ENCODE measurements around the gene FBXW8.
A peak's percentile ranks its signal among the peaks of the same experiment; 100 is the strongest.

The FBXW8 gene

GRCh38 chr12:116937640-116938039 is 26.9 kb downstream of the FBXW8 start:
- Histone ChIP-seq H2BK5ac (ENCODE audit: low read length) (no peak overlapping the region), H3K18ac (ENCODE audit: low read length) (no peak overlapping the region), H3K79me2 (ENCODE audit: control insufficient read depth, insufficient read depth, low read length) (no peaks in the 10 kb centered on the region), H4K5ac (ENCODE audit: low read length) (peak overlapping the region; percentile 37), H3K23ac (ENCODE audit: low read length) (no peak overlapping the region), H4K8ac (ENCODE audit: low read depth, low read length) (no peak overlapping the region), H2AK5ac (ENCODE audit: low read length) (no peak overlapping the region), H2BK15ac (replicated peaks; ENCODE audit: low read depth) (no peak overlapping the region), H3K4me3 (ENCODE audit: low read length) (no peak overlapping the region), H3K4ac (ENCODE audit: low read depth, low read length) (no peak overlapping the region), H2BK120ac (ENCODE audit: low read depth, low read length) (no peak overlapping the region), H3K4me2 (ENCODE audit: low read length) (no peak overlapping the region), H3K36me3 (ENCODE audit: control insufficient read depth, insufficient read depth, low read length) (no peaks in the 10 kb centered on the region), H3K56ac (ENCODE audit: low read length) (no peak overlapping the region), H3K27me3 (ENCODE audit: insufficient read depth, low read length, poor library complexity) (no peaks in the 10 kb centered on the region), H3K4me1 (ENCODE audit: control insufficient read depth, low read depth, low read length) (peaks cover 7% of the 10 kb centered on the region), H3K27ac (ENCODE audit: low read depth, low read length) (no peak overlapping the region), H3K9ac (ENCODE audit: low read length) (no peak overlapping the region), H3K79me1 (ENCODE audit: low read length) (peaks cover 5% of the 10 kb centered on the region)
- WGBS (ENCODE audit: extremely low coverage, insufficient coverage, low lambda C conversion rate): no CpG with 5 or more reads among the region's 1 CpG
- DNase-seq: no peak

GRCh38 chr12:116939734-116940133 is 29.0 kb downstream of the FBXW8 start:
- H4K5ac ChIP-seq (ENCODE audit: low read length): no peak overlapping the region
- H3K79me1 ChIP-seq (ENCODE audit: low read length): peaks cover 7% of the 10 kb centered on the region
- no peak overlapping the region for H3K23ac ChIP-seq (ENCODE audit: low read length)
- no peak overlapping the region for H2AK5ac ChIP-seq (ENCODE audit: low read length)
- no peak for DNase-seq
- no peak overlapping the region for H3K9ac ChIP-seq (ENCODE audit: low read length)
- H3K4me1 ChIP-seq (ENCODE audit: control insufficient read depth, low read depth, low read length): peaks cover 7% of the 10 kb centered on the region
- no peaks in the 10 kb centered on the region for H3K27me3 ChIP-seq (ENCODE audit: insufficient read depth, low read length, poor library complexity)
- H3K4ac ChIP-seq (ENCODE audit: low read depth, low read length): no peak overlapping the region
- no peaks in the 10 kb centered on the region for H3K36me3 ChIP-seq (ENCODE audit: control insufficient read depth, insufficient read depth, low read length)
- H3K56ac ChIP-seq (ENCODE audit: low read length): no peak overlapping the region
- H3K27ac ChIP-seq (ENCODE audit: low read depth, low read length): peak overlapping the region; percentile 16
- no peak overlapping the region for H3K18ac ChIP-seq (ENCODE audit: low read length)
- H3K4me2 ChIP-seq (ENCODE audit: low read length): no peak overlapping the region
- H3K79me2 ChIP-seq (ENCODE audit: control insufficient read depth, insufficient read depth, low read length): no peaks in the 10 kb centered on the region
- no CpG with 5 or more reads among the region's 3 CpGs for WGBS (ENCODE audit: extremely low coverage, insufficient coverage, low lambda C conversion rate)
- H3K4me3 ChIP-seq (ENCODE audit: low read length): no peak overlapping the region
- no peak overlapping the region for H2BK15ac ChIP-seq (replicated peaks; ENCODE audit: low read depth)
- no peak overlapping the region for H2BK120ac ChIP-seq (ENCODE audit: low read depth, low read length)
- H4K8ac ChIP-seq (ENCODE audit: low read depth, low read length): no peak overlapping the region
- no peak overlapping the region for H2BK5ac ChIP-seq (ENCODE audit: low read length)

- H3K56ac ChIP-seq (ENCODE audit: low read length): no peak overlapping the region
- no peak overlapping the region for H2AK5ac ChIP-seq (ENCODE audit: low read length)
- H3K4me3 ChIP-seq (ENCODE audit: low read length): no peak overlapping the region
- no peak overlapping the region for H3K4ac ChIP-seq (ENCODE audit: low read depth, low read length)
- H2BK15ac ChIP-seq (replicated peaks; ENCODE audit: low read depth): no peak overlapping the region
- H4K5ac ChIP-seq (ENCODE audit: low read length): no peak overlapping the region
- peaks cover 7% of the 10 kb centered on the region for H3K79me1 ChIP-seq (ENCODE audit: low read length)
- WGBS (ENCODE audit: extremely low coverage, insufficient coverage, low lambda C conversion rate): 100% methylated on average over 1 of the region's 5 CpGs
- no peak overlapping the region for H2BK5ac ChIP-seq (ENCODE audit: low read length)
- H3K9ac ChIP-seq (ENCODE audit: low read length): no peak overlapping the region
- H4K8ac ChIP-seq (ENCODE audit: low read depth, low read length): no peak overlapping the region
- no peak overlapping the region for H3K23ac ChIP-seq (ENCODE audit: low read length)
- H3K18ac ChIP-seq (ENCODE audit: low read length): no peak overlapping the region
- H3K4me2 ChIP-seq (ENCODE audit: low read length): no peak overlapping the region
- H3K36me3 ChIP-seq (ENCODE audit: control insufficient read depth, insufficient read depth, low read length): peaks cover 4% of the 10 kb centered on the region
- no peak overlapping the region for H3K27ac ChIP-seq (ENCODE audit: low read depth, low read length)
- DNase-seq: no peak
- H2BK120ac ChIP-seq (ENCODE audit: low read depth, low read length): no peak overlapping the region
- H3K79me2 ChIP-seq (ENCODE audit: control insufficient read depth, insufficient read depth, low read length): no peaks in the 10 kb centered on the region
- peaks cover 7% of the 10 kb centered on the region for H3K4me1 ChIP-seq (ENCODE audit: control insufficient read depth, low read depth, low read length)
- no peaks in the 10 kb centered on the region for H3K27me3 ChIP-seq (ENCODE audit: insufficient read depth, low read length, poor library complexity)
Observed at GRCh38 chr12:116941188-116941587, 30.4 kb downstream of the FBXW8 start.

- Histone ChIP-seq H3K4me2 (ENCODE audit: low read length) (no peak overlapping the region), H2BK120ac (ENCODE audit: low read depth, low read length) (no peak overlapping the region), H4K8ac (ENCODE audit: low read depth, low read length) (no peak overlapping the region), H3K36me3 (ENCODE audit: control insufficient read depth, insufficient read depth, low read length) (peaks cover 5% of the 10 kb centered on the region), H3K9ac (ENCODE audit: low read length) (no peak overlapping the region), H3K4me1 (ENCODE audit: control insufficient read depth, low read depth, low read length) (peaks cover 4% of the 10 kb centered on the region), H3K23ac (ENCODE audit: low read length) (no peak overlapping the region), H2BK5ac (ENCODE audit: low read length) (no peak overlapping the region), H3K27me3 (ENCODE audit: insufficient read depth, low read length, poor library complexity) (no peaks in the 10 kb centered on the region), H3K18ac (ENCODE audit: low read length) (no peak overlapping the region), H2BK15ac (replicated peaks; ENCODE audit: low read depth) (no peak overlapping the region), H3K4me3 (ENCODE audit: low read length) (no peak overlapping the region), H3K79me1 (ENCODE audit: low read length) (peaks cover 5% of the 10 kb centered on the region), H3K27ac (ENCODE audit: low read depth, low read length) (no peak overlapping the region), H2AK5ac (ENCODE audit: low read length) (no peak overlapping the region), H3K79me2 (ENCODE audit: control insufficient read depth, insufficient read depth, low read length) (no peaks in the 10 kb centered on the region), H3K56ac (ENCODE audit: low read length) (no peak overlapping the region), H4K5ac (ENCODE audit: low read length) (no peak overlapping the region), H3K4ac (ENCODE audit: low read depth, low read length) (no peak overlapping the region)
- no CpG with 5 or more reads among the region's 6 CpGs for WGBS (ENCODE audit: extremely low coverage, insufficient coverage, low lambda C conversion rate)
- DNase-seq: peak; percentile 32
Observed at GRCh38 chr12:116943419-116944372, 32.9 kb downstream of the FBXW8 start.

- Histone ChIP-seq H4K5ac (ENCODE audit: low read length) (no peak overlapping the region), H3K4ac (ENCODE audit: low read depth, low read length) (no peak overlapping the region), H3K4me2 (ENCODE audit: low read length) (no peak overlapping the region), H2BK5ac (ENCODE audit: low read length) (no peak overlapping the region), H4K8ac (ENCODE audit: low read depth, low read length) (no peak overlapping the region), H3K18ac (ENCODE audit: low read length) (no peak overlapping the region), H2AK5ac (ENCODE audit: low read length) (no peak overlapping the region), H3K27ac (ENCODE audit: low read depth, low read length) (no peak overlapping the region), H2BK120ac (ENCODE audit: low read depth, low read length) (no peak overlapping the region), H3K56ac (ENCODE audit: low read length) (no peak overlapping the region), H3K4me1 (ENCODE audit: control insufficient read depth, low read depth, low read length) (no peaks in the 10 kb centered on the region), H3K4me3 (ENCODE audit: low read length) (no peak overlapping the region), H3K27me3 (ENCODE audit: insufficient read depth, low read length, poor library complexity) (no peaks in the 10 kb centered on the region), H3K36me3 (ENCODE audit: control insufficient read depth, insufficient read depth, low read length) (peaks cover 5% of the 10 kb centered on the region), H3K79me2 (ENCODE audit: control insufficient read depth, insufficient read depth, low read length) (no peaks in the 10 kb centered on the region), H3K23ac (ENCODE audit: low read length) (no peak overlapping the region), H3K79me1 (ENCODE audit: low read length) (peaks cover 2% of the 10 kb centered on the region), H2BK15ac (replicated peaks; ENCODE audit: low read depth) (no peak overlapping the region), H3K9ac (ENCODE audit: low read length) (no peak overlapping the region)
- DNase-seq: no peak
- no CpG with 5 or more reads among the region's 9 CpGs for WGBS (ENCODE audit: extremely low coverage, insufficient coverage, low lambda C conversion rate)
Observed at GRCh38 chr12:116945886-116946550, 35.3 kb downstream of the FBXW8 start.
